ENCODE results near the gene ZNF324.
"Not testable (repeated sequence)": the region's sequence is repeated elsewhere in the genome, so short reads cannot be mapped to it uniquely, and the experiment has no call there.

Gene ZNF324

GRCh38 chr19:58466760-58467589 is at the start of gene ZNF324:
TSS of gene ZNF324 (plus strand) at chr19:58467080. CDS start at chr19:58469186, 2,106 bp downstream.
- peak; percentile 96 for DNase-seq (ENCODE audit: low read depth)

GRCh38 chr19:58428617-58429016 is 38.3 kb upstream of the ZNF324 start:
- DNase-seq (ENCODE audit: low read depth), result no peak

- no peak for DNase-seq (ENCODE audit: low read depth)
These were observed 37.1 kb upstream of the ZNF324 start for GRCh38 chr19:58429745-58430144.

- DNase-seq (ENCODE audit: low read depth), result no peak
These were observed 32.7 kb upstream of the ZNF324 start for GRCh38 chr19:58434217-58434616.

GRCh38 chr19:58439576-58440554 is 27.0 kb upstream of the ZNF324 start, which contains the start of gene ZNF132:
TSS of gene ZNF132 (minus strand) at chr19:58440153. CDS start at chr19:58439821, 332 bp downstream.
- peak; percentile 86 for DNase-seq (ENCODE audit: low read depth)

GRCh38 chr19:58440556-58440955 is 26.3 kb upstream of the ZNF324 start:
- no peak for DNase-seq (ENCODE audit: low read depth)

- DNase-seq (ENCODE audit: low read depth), result not testable (repeated sequence)
These were observed 23.9 kb upstream of the ZNF324 start for GRCh38 chr19:58442986-58443385.

- not testable (repeated sequence) for DNase-seq (ENCODE audit: low read depth)
These were observed 18.0 kb upstream of the ZNF324 start for GRCh38 chr19:58448860-58449259.

GRCh38 chr19:58449980-58450379 is 16.9 kb upstream of the ZNF324 start:
- not testable (repeated sequence) for DNase-seq (ENCODE audit: low read depth)

GRCh38 chr19:58450856-58451357 is 16.0 kb upstream of the ZNF324 start:
- no peak for DNase-seq (ENCODE audit: low read depth)

GRCh38 chr19:58451358-58452101 is 15.3 kb upstream of the ZNF324 start, which contains the start of gene ZNF324B:
TSS of gene ZNF324B (plus strand) at chr19:58451622. CDS start at chr19:58453702, 2,080 bp downstream.
- DNase-seq (ENCODE audit: low read depth), result peak; percentile 94

- DNase-seq (ENCODE audit: low read depth), result no peak
These were observed 13.1 kb upstream of the ZNF324 start for GRCh38 chr19:58453743-58454142.

- DNase-seq (ENCODE audit: low read depth), result no peak
These were observed 11.6 kb upstream of the ZNF324 start for GRCh38 chr19:58455306-58455705.

GRCh38 chr19:58456111-58456510 is 10.8 kb upstream of the ZNF324 start:
- no peak for DNase-seq (ENCODE audit: low read depth)

GRCh38 chr19:58460039-58460438 is 6.8 kb upstream of the ZNF324 start:
- no peak for DNase-seq (ENCODE audit: low read depth)

GRCh38 chr19:58466089-58466759 is 656 bp upstream of the ZNF324 start:
- DNase-seq (ENCODE audit: low read depth), result no peak

- no peak for DNase-seq (ENCODE audit: low read depth)
These were observed 1.4 kb downstream of the ZNF324 start for GRCh38 chr19:58468216-58468839.

GRCh38 chr19:58469241-58470013 is 2.5 kb downstream of the ZNF324 start:
- DNase-seq (ENCODE audit: low read depth), result no peak

GRCh38 chr19:58470837-58471543 is 4.1 kb downstream of the ZNF324 start:
- not testable (repeated sequence) for DNase-seq (ENCODE audit: low read depth)
